Skeletal muscle cell (primary cell): ENCODE measurements around the gene SRRM1.

Experiments
- DNase-seq: peaks from one replicate; pipeline ENCODE4 v3.0.0-alpha.2; 2010; ENCODE audit warnings: low read depth
- H3K4me3 ChIP-seq: 2 replicates; pipeline ENCODE4 v1.5.1; 2011; ENCODE audit warnings: low read depth, mild to moderate bottlenecking, control low read depth, low read length, moderate library complexity

The SRRM1 gene, protein sequence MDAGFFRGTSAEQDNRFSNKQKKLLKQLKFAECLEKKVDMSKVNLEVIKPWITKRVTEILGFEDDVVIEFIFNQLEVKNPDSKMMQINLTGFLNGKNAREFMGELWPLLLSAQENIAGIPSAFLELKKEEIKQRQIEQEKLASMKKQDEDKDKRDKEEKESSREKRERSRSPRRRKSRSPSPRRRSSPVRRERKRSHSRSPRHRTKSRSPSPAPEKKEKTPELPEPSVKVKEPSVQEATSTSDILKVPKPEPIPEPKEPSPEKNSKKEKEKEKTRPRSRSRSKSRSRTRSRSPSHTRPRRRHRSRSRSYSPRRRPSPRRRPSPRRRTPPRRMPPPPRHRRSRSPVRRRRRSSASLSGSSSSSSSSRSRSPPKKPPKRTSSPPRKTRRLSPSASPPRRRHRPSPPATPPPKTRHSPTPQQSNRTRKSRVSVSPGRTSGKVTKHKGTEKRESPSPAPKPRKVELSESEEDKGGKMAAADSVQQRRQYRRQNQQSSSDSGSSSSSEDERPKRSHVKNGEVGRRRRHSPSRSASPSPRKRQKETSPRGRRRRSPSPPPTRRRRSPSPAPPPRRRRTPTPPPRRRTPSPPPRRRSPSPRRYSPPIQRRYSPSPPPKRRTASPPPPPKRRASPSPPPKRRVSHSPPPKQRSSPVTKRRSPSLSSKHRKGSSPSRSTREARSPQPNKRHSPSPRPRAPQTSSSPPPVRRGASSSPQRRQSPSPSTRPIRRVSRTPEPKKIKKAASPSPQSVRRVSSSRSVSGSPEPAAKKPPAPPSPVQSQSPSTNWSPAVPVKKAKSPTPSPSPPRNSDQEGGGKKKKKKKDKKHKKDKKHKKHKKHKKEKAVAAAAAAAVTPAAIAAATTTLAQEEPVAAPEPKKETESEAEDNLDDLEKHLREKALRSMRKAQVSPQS

GRCh38 chr1:24642481-24643362 lies at the start of gene SRRM1:
SRRM1 (plus strand) TSS chr1:24643302; CDS start chr1:24643327, 25 bp downstream.
- peak within 1 kb of the TSS; percentile 96 for H3K4me3 ChIP-seq
- peak; percentile 100 for DNase-seq

GRCh38 chr1:24594328-24594598 lies 48.8 kb upstream of the SRRM1 start:
- no peak overlapping the region for H3K4me3 ChIP-seq
- DNase-seq = no peak

- no peak overlapping the region for H3K4me3 ChIP-seq
- DNase-seq = no peak
Measured at GRCh38 chr1:24596401-24596880, 46.7 kb upstream of the SRRM1 start.

GRCh38 chr1:24599265-24599664 lies 43.8 kb upstream of the SRRM1 start:
- DNase-seq = no peak
- H3K4me3 ChIP-seq = no peak overlapping the region

DNA sequence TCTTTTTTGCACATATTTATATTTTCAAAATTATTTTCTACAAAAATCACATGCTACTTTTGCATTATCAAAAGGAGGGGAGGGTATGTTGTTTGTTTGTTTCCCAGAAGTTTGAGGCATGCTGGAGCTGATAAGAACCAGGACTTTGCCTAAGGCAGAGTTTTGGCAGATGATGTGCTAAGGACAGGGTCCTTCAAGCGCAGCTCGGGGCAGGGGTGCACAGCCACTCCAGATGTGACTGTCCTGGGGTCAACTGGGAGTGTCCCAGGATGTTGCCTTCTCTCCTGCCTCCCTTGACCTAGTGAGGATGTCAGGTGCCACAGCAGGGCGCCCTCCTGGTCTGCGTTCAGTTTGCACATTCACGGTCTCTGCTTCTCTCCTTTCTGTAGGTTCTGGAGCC lies 42.6 kb upstream of the SRRM1 start:
- H3K4me3 ChIP-seq = no peak overlapping the region
- no peak for DNase-seq

DNA sequence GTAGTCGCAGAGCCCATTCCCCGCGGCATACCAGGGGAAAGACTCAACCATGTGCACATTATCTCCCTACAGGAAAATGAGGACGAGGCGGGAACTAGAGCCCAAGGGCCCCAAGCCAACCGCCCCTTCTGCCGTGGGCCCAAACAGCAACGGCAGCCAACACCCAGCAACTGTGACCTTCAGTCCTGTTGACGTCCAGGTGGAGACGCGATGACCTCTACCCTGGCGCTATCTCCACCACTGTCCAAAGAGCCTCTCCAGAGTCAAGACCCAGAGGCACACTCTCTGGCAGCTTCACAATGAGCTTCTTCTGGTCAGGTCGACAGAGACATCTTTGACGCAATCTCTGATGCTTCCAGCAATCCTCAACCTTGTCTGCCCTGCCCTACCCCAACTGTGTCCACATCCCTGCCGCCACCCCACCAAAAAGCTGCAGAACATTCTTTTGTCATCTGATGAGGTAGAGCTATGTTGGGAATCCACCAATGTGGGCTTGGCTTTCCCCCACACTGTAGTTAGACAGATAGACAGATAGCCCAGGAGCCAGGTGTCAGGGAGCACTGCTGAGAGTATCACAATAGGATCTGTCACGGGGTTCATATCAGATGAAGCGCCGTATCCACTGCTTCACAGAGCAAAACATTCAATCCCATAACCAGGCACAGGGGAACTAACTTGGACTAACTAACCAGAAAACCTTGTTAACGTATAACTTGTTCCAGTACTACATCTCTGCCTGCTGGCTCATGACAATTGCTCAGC lies 37.4 kb upstream of the SRRM1 start:
- no peak for DNase-seq
- H3K4me3 ChIP-seq = no peak overlapping the region

- no peak overlapping the region for H3K4me3 ChIP-seq
Measured at GRCh38 chr1:24606296-24606605, 36.9 kb upstream of the SRRM1 start.

DNA sequence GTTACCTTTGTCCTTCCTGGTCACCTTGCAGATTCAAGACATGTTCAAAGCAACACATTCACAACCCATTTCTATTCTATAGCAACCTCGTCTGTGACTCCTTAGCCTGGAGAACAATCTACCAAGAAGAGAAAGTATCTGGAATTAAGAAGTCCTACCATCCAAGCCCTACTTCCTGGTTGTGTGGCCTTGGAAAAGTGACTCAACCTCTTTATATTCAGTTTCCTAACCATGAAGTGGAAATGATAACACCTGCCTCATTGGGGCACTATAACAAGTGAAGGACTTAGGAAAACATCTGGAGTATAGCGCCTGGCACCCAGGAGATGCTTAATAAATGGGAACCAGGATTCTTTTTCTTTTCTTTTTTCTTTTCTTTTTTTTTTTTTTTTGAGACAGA lies 36.5 kb upstream of the SRRM1 start:
- no peak overlapping the region for H3K4me3 ChIP-seq
- DNase-seq = no peak

More at GRCh38 chr1:24606296-24606605, 36.9 kb upstream of the SRRM1 start:
- no peak for DNase-seq

- no peak for DNase-seq
- H3K4me3 ChIP-seq = no peak overlapping the region
Measured at GRCh38 chr1:24609949-24610517, 33.1 kb upstream of the SRRM1 start.

DNA sequence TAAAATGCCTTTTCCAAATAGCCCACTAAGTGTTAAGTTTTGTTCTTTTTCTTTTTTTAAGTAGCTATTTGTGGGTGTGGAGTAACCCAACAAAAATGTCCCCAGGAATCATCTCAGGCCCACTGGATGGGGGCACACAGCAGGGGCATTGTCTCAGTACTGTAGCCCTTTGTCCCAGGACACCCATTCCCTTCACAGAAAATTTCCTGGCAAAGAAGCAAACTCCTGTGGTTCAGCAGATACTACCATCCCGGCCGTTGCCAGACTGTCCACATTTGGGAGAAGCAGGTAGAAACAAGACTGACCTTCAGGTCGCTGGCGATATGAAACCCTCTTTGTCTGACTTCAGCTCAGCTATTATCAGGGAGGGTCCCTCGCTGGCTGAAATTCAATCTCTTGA lies 23.7 kb upstream of the SRRM1 start:
- H3K4me3 ChIP-seq = no peak overlapping the region
- no peak for DNase-seq

DNA sequence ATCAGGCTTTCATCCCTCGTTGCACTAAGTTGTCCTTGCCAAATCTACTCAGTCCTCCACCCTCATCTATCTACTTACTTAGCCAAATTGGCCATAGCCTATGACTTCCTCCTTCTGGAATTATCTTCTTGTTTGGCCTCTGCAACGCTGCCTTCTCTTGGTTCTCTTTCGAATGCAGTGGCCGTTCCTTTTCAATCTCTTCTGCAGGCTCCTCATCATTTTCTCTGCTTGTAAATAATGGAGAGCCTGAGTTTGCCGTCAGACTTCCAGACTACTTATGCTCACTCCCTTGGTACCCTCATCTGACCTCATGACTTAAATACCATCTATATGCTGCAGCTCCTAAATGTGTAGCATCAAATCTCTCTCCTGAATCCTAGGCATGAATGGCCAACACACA lies 22.4 kb upstream of the SRRM1 start:
- DNase-seq = no peak
- no peak overlapping the region for H3K4me3 ChIP-seq

- no peak overlapping the region for H3K4me3 ChIP-seq
- DNase-seq = no peak
Measured at GRCh38 chr1:24621121-24621520, 22.0 kb upstream of the SRRM1 start.

GRCh38 chr1:24622218-24622617 lies 20.9 kb upstream of the SRRM1 start:
- no peak overlapping the region for H3K4me3 ChIP-seq

GRCh38 chr1:24632832-24633175 lies 10.3 kb upstream of the SRRM1 start:
- H3K4me3 ChIP-seq = no peak overlapping the region
- DNase-seq = no peak

More at GRCh38 chr1:24622218-24622617, 20.9 kb upstream of the SRRM1 start:
- no peak for DNase-seq

DNA sequence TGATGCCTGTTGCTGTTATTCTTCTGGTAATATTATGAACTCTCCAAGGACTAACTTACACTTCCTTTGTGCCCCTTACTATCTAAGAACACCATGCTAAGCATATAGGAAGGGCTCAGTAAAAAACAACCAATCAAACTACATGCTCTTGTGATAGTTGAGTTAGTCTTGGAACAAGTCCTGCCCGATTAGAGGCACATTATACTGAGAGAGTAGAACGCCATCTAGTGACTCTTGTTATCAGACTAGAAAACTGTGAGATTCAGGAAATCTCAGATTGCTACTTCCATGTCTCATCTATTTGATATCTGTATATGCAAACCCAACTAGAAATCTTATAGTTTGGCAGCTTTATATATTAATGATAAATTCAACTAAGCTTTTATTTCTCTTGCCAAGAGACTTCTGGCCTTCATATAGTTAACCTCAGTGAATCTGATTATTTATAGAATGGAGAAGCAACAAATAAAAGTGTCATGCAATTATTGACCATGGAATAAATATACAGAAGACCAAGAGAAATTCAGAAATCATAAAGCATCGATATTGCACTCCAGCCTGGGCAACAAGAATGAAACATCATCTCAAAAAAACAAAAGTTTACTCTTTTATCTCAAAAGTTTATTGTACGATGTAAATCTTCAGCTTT lies 7.8 kb upstream of the SRRM1 start:
- peak; percentile 39 for DNase-seq
- no peak overlapping the region for H3K4me3 ChIP-seq

GRCh38 chr1:24636661-24637357 lies 6.3 kb upstream of the SRRM1 start:
- no peak for DNase-seq
- H3K4me3 ChIP-seq = no peak overlapping the region

DNA sequence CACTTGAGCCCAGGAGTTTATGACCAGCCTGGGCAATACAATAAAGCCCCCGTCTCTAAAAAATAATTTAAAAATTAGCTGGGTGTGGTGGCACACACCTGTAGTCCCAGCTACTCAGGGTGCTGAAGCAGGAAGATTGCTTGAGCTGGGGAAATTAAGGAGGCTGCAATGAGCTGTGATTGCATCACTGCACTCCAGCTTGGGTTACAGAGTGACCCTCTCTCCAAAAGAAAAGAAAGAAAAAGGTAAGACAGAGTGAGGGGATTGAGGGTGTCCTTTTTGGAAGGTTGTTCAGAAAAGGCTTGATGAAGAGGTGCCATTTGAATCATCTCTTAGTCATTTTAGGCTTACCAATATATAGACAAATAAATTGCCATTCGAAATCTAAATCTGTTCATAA lies 4.0 kb upstream of the SRRM1 start:
- DNase-seq = no peak
- H3K4me3 ChIP-seq = no peak overlapping the region

DNA sequence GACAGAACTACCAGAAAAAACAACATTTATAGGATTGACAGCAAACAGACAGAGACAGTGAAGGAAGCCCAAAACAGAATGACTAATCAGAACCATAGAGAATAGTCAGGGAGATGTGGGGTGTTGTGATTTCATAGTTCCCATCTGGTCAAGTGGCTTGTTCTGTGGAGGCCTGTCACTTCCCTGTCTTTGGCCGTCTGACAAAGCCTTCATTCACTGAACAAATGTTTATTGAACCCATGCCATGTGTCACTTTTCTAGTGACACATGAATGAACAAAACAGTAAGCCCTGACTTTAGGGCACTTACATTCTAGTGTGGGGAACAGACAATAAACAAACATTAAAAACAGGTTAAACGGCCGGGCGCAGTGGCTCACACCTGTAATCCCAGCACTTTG lies 3.2 kb upstream of the SRRM1 start:
- no peak overlapping the region for H3K4me3 ChIP-seq

More for the DNA sequence above, 3.2 kb upstream of the SRRM1 start:
- DNase-seq = no peak
